ENCODE results near the gene ST6GALNAC6. TPM values are rescaled to one million over a fixed set of nuclear protein-coding genes. Genes with fewer than 3 reads are reported as not detected.

ST6GALNAC6 gene
- total RNA-seq, 1 experiment from 2014 or later = 24.5 TPM

DNA sequence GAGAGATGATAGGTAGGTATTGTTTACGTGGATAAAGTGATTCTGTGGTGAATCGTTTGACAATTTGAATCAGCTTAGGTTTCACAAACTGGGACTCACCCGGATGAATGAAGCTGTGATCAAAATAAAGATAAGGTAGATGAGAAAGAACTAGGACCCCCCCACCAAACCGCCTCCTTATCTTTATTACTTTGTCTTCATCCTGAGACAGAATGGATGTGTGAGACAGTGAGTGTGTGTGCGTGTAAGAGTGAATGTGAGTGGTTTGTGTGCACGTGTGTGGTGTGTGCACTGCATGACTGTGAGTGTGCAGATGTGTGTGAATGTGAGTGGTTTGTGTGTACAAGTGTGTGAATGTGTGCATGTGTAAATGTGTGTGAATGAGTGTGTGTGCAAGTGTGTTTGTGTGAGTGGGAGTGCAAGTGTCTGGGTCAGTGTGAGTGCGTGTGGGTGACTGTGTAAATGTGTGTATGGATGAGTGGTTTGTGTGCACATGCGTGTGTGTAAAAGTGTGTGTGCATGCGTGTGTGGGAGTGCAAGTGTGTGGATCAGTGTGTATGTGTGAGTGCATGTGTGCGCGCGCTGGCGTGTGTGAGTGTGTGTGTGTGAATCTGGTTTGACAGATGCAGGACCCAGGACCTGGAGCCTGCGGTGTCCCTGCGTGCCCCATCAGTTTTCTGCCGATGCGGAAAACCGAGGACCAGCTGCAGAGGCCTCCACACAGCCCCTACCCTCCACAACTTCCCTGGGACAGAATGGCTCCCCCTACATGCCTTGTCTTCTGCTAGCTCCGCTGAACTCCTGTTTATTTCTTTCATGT is 33.5 kb downstream of the ST6GALNAC6 start:
- Histone ChIP-seq H3K4me3 (replicated peaks in 1 of 2; ENCODE audit: low read depth in 1 of 2, low read length in 2 of 2) (no peak overlapping the region), H3K79me2 (ENCODE audit: insufficient read depth, low read length) (no peaks in the 10 kb centered on the region), H3K4me1 (ENCODE audit: control insufficient read depth in 1 of 2, insufficient read depth in 2 of 2, low read length in 2 of 2) (peaks cover 3 to 10% of the 10 kb centered on the region in 2 experiments; a peak in 3 of 4 replicates), H3K27me3 (ENCODE audit: insufficient read depth, low read length) (no peaks in the 10 kb centered on the region), H3K36me3 (ENCODE audit: control insufficient read depth in 1 of 2, insufficient read depth in 2 of 2, low read length in 2 of 2) (no peaks in the 10 kb centered on the region), H2AFZ (ENCODE audit: low read depth, low read length, poor library complexity, severe bottlenecking) (no peak overlapping the region), H3K9me2 (ENCODE audit: insufficient read depth) (no peaks in the 10 kb centered on the region), H3K9ac (ENCODE audit: low read length) (no peak overlapping the region), H3K27ac (ENCODE audit: low read depth, low read length) (no peak overlapping the region), H3K4me2 (ENCODE audit: low read length) (no peak overlapping the region), H3K9me3 (ENCODE audit: control insufficient read depth in 1 of 2, insufficient read depth in 1 of 2, low read depth in 1 of 2, low read length in 2 of 2) (no peaks in the 10 kb centered on the region), H4K20me1 (ENCODE audit: insufficient read depth) (no peaks in the 10 kb centered on the region)
- CTCF ChIA-PET = no interaction called here
- ATAC-seq (no peak), DNase-seq (ENCODE audit: low read depth, low spot score) (no peak)
- POLR2A ChIA-PET = no interaction called here
- TF ChIP-seq YY1 (IDR thresholded peaks at IDR 0.05; ENCODE audit: extremely low read depth, insufficient replicate concordance, low read depth, low read length) (no peak), CBX3 (IDR thresholded peaks at IDR 0.05; ENCODE audit: low read depth) (no peak), RAD21 (IDR thresholded peaks at IDR 0.05; ENCODE audit: low read depth) (no peak), SRF (IDR thresholded peaks at IDR 0.05; ENCODE audit: low read depth) (no peak), ZFX (IDR thresholded peaks at IDR 0.05) (no peak), EGR1 (IDR thresholded peaks at IDR 0.05; ENCODE audit: low read depth) (no peak), POLR2A (IDR thresholded peaks at IDR 0.05; ENCODE audit: borderline replicate concordance, extremely low read depth, insufficient read depth, insufficient read length) (no peak), SP1 (IDR thresholded peaks at IDR 0.05; ENCODE audit: low read depth) (no peak), EZH2 (IDR thresholded peaks at IDR 0.05) (no peak)
- TF ChIP-seq, protein P1, sequence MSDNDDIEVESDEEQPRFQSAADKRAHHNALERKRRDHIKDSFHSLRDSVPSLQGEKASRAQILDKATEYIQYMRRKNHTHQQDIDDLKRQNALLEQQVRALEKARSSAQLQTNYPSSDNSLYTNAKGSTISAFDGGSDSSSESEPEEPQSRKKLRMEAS (IDR thresholded peaks at IDR 0.05) = no peak
- TF ChIP-seq, protein P2, sequence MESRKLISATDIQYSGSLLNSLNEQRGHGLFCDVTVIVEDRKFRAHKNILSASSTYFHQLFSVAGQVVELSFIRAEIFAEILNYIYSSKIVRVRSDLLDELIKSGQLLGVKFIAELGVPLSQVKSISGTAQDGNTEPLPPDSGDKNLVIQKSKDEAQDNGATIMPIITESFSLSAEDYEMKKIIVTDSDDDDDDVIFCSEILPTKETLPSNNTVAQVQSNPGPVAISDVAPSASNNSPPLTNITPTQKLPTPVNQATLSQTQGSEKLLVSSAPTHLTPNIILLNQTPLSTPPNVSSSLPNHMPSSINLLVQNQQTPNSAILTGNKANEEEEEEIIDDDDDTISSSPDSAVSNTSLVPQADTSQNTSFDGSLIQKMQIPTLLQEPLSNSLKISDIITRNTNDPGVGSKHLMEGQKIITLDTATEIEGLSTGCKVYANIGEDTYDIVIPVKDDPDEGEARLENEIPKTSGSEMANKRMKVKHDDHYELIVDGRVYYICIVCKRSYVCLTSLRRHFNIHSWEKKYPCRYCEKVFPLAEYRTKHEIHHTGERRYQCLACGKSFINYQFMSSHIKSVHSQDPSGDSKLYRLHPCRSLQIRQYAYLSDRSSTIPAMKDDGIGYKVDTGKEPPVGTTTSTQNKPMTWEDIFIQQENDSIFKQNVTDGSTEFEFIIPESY (IDR thresholded peaks at IDR 0.05; ENCODE audit: extremely low read depth, insufficient replicate concordance, low read length) = no peak
- intact Hi-C loops (cut with micrococcal nuclease) = no loop called here
- BruUV-seq (replicated peaks) = no TSS peak
- RAD21 ChIA-PET (ENCODE audit: low non-redundant PET in 1 of 2, low total read pairs in 2 of 2, uncharacterized antibody in 2 of 2, unreplicated experiment in 2 of 2) = no interaction called here
